ENCODE results near the gene LYSMD4.
"Not testable (repeated sequence)": the region's sequence is repeated elsewhere in the genome, so short reads cannot be mapped to it uniquely, and the experiment has no call there.

LYSMD4 gene

DNA sequence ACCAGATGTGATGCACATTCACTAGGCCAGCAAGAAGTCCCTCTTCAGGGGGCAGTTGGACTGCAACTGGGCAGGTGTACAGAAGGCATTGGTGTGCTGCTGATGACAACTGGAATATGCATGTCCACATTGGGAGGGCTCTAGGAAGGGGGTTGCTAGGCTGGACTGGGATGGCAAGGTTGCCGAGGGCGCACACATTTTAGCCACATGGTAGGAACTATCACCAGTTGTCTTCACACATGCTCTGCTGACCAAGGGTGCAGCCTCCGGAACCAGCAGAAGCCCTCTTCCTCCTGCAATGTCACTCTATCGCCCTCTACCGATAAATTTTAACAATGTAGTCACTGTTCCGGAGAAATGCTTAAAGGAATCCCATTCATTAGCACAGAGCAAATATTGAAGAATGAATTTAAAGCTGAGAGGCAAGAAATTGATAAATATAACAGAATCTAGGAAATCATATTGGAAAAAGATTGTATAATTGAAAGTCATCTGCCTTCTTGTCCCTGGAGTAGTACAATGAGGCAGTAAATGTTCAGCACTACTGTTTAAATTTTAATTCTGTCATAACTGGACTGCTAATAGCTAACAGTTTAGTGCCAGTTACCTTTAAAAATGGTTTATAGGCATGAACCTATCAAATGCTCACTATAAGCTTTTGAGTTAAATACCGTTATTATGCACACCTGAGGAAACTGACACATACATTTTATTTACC, 22.6 kb upstream of the LYSMD4 start:
- H3K4me3 ChIP-seq, result no peak overlapping the region
- TF ChIP-seq, protein P1, sequence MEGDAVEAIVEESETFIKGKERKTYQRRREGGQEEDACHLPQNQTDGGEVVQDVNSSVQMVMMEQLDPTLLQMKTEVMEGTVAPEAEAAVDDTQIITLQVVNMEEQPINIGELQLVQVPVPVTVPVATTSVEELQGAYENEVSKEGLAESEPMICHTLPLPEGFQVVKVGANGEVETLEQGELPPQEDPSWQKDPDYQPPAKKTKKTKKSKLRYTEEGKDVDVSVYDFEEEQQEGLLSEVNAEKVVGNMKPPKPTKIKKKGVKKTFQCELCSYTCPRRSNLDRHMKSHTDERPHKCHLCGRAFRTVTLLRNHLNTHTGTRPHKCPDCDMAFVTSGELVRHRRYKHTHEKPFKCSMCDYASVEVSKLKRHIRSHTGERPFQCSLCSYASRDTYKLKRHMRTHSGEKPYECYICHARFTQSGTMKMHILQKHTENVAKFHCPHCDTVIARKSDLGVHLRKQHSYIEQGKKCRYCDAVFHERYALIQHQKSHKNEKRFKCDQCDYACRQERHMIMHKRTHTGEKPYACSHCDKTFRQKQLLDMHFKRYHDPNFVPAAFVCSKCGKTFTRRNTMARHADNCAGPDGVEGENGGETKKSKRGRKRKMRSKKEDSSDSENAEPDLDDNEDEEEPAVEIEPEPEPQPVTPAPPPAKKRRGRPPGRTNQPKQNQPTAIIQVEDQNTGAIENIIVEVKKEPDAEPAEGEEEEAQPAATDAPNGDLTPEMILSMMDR (IDR thresholded peaks at IDR 0.05), result peak; percentile 77 to 86
- no peak for DNase-seq
- no peaks in the 10 kb centered on the region for H3K9me3 ChIP-seq
- intact Hi-C loops (cut with DNase I; ENCODE audit: low total_unique reads), result loop anchor here (5.0 kb wide), 1 partner anchor 479 kb away; no protein-coding TSS in a partner anchor
- no peaks in the 10 kb centered on the region for H3K27me3 ChIP-seq
- H3K4me1 ChIP-seq, result no peaks in the 10 kb centered on the region
- no peaks in the 10 kb centered on the region for H3K36me3 ChIP-seq
- no peak overlapping the region for H3K27ac ChIP-seq

DNA sequence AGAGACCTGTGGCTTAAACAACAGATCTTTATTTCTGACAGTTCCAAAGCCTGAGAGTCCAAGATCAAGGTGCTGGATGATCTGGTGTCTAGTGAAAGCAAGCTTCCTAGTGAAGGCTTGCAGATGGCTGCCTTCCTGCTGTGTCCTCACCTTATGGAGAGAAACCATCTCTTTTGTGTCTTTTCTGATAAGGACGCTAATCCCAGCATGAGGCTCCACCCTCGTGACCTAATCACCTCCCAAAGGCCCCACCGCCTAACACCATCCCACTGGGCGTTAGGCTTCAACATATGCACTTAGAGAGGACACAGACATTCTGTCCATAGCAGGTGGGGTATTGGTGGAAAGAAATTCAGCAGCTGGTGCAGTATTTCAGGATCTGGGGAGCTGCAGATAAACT, 19.8 kb upstream of the LYSMD4 start:
- Histone ChIP-seq H3K4me3 (no peak overlapping the region), H3K36me3 (no peaks in the 10 kb centered on the region), H3K27ac (no peak overlapping the region), H3K9me3 (no peaks in the 10 kb centered on the region), H3K4me1 (no peaks in the 10 kb centered on the region), H3K27me3 (no peaks in the 10 kb centered on the region)
- DNase-seq, result no peak
- TF ChIP-seq, protein P1 (IDR thresholded peaks at IDR 0.05), result no peak
- intact Hi-C loops (cut with DNase I; ENCODE audit: low total_unique reads), result no loop called here

DNA sequence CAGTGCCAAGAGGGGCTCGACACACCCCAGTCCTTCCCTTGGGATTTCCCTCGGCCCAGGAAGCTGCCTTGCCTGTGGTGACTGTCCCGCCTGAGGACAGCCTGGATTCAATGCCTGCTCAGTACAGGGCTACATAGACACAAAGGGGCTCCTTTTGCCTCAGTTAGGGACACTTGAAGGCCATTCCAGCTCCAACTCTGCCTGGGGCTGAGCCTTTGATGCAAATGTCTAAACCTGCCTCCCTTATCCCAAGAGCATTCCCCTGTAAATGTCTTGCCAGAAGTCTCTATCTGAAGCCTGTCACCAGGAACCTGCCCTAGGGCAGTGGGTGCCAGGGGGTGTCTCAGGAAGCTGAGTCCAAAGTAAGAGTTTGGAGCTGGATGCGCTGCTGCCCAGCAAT, 19.3 kb upstream of the LYSMD4 start:
- no peaks in the 10 kb centered on the region for H3K9me3 ChIP-seq
- no peak overlapping the region for H3K4me3 ChIP-seq
- TF ChIP-seq, protein P1 (IDR thresholded peaks at IDR 0.05), result no peak
- no peaks in the 10 kb centered on the region for H3K36me3 ChIP-seq
- intact Hi-C loops (cut with DNase I; ENCODE audit: low total_unique reads), result no loop called here
- DNase-seq, result no peak
- H3K27me3 ChIP-seq, result no peaks in the 10 kb centered on the region
- no peak overlapping the region for H3K27ac ChIP-seq
- H3K4me1 ChIP-seq, result no peaks in the 10 kb centered on the region

DNA sequence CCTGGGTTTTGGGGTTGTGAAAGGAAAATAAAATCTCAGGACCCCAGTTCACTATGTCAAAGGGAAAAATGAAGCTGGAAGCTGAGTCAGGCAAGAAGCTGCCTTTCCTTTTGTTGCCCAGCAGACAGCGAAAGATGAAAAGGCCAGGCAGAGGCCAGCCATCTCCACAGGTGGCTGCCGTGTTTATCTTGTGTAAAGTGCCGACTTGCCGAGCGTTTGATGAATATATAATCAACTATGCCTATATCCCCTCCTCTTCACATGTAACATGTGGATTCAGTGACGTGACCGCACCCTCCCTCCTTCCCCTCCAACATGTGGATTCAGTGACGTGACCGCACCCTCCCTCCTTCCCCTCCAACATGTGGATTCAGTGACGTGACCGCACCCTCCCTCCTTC, 17.1 kb upstream of the LYSMD4 start:
- H3K4me3 ChIP-seq; H3K9me3 ChIP-seq; H3K27me3 ChIP-seq; H3K27ac ChIP-seq; H3K4me1 ChIP-seq; DNase-seq; H3K36me3 ChIP-seq; intact Hi-C loops (cut with DNase I; ENCODE audit: low total_unique reads): not testable (repeated sequence)

DNA sequence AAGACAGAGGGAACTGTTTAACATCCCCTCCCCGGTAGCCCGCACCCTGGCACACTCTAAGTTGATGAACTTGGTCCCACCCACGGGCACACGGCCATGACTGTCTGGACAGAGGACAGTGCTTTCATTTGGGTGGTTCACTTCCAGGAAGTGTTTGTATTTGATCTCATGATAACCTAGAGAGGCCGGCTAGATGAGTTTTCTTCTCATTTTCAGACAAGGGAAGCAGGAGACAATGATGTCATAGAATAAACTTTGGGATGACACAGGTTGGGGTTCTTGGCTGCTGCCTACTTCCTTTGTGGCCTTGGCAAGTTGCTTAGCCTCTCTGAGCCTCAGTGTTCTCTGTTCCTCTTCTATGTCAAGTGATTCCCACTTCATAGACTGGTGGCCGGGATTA, 16.1 kb upstream of the LYSMD4 start:
- Histone ChIP-seq H3K36me3 (no peaks in the 10 kb centered on the region), H3K27ac (no peak overlapping the region), H3K9me3 (no peaks in the 10 kb centered on the region), H3K4me3 (no peak overlapping the region), H3K4me1 (no peaks in the 10 kb centered on the region), H3K27me3 (no peaks in the 10 kb centered on the region)
- intact Hi-C loops (cut with DNase I; ENCODE audit: low total_unique reads), result no loop called here
- no peak for DNase-seq
- TF ChIP-seq, protein P1 (IDR thresholded peaks at IDR 0.05), result no peak

DNA sequence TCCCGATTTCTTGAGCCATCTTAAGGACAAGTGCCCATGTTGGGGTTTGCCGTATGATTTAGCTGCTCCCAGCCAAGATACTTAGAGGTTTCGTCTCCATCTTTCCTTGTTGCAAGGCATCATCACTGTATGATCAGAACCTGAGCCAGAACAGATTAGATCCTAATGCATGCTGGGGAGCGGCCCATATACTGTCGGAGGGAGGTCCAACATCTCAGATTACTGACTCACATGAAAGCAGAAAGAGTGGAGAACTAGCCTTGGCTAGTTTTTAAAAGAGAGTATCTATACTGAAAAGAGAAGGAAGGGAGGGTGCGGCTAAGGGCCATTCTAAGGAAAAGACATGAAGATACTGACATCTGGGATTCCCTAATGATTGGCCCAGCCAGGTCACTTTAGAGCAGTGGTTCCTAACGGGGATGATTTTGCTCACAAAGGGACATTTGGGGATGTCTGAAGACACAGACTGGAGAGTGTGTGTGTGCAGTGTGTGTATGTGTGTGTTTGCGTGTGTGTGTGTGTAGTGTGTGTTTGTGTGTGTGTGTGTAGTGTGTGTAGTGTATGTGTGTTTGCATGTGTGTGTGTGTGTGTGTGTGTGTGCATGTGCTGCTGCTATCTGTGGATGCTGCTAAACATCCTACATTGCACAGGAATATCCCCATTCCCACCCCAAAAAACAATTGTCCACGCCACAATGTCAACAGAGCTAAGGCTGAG, 12.3 kb upstream of the LYSMD4 start:
- no peak for DNase-seq

More for the DNA sequence above, 12.3 kb upstream of the LYSMD4 start:
- Histone ChIP-seq H3K9me3 (no peaks in the 10 kb centered on the region), H3K4me3 (no peak overlapping the region), H3K27ac (no peak overlapping the region), H3K27me3 (no peaks in the 10 kb centered on the region), H3K4me1 (no peaks in the 10 kb centered on the region), H3K36me3 (no peaks in the 10 kb centered on the region)
- TF ChIP-seq, protein P1 (IDR thresholded peaks at IDR 0.05), result no peak
- intact Hi-C loops (cut with DNase I; ENCODE audit: low total_unique reads), result no loop called here

Data from tibial artery (tissue), 4 donors.